ENCODE data around the gene OTOP3. TPM values are rescaled to one million over a fixed set of nuclear protein-coding genes. Genes with fewer than 3 reads are reported as not detected.

Gene OTOP3
- total RNA-seq, 6 donors from 2014 or later, result not detected

DNA sequence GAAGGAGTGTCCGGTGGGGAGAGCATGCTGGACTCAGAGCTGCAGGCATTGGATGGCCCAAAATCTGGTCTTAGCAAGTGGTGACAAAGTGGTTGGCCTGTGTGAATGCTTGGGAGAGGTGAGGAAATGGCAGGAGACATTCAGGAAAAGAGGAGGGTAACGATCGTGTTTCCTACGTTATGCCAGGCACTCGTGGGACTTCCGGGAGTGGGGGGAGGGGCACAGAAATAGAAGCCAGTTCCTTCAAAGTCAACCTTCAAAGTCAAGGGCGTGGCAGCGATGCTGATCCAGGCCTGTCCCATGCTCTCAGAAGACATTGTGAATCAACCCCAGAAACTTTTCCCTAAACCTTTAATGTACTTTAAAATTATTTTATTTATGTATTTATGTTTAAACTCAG is 3.8 kb downstream of the OTOP3 start:
- H3K4me1 ChIP-seq, result peaks cover 0 to 12% (median 11%) of the 10 kb centered on the region in 4 donors
- H3K4me3 ChIP-seq, result no peak overlapping the region
- WGBS, 2 donors, result 45 to 47% methylated on average over 8 of the region's 8 CpGs
- H3K27ac ChIP-seq, result no peak overlapping the region
- no peaks in the 10 kb centered on the region for H3K36me3 ChIP-seq
- H3K9me3 ChIP-seq, result no peaks in the 10 kb centered on the region
- no peak for ATAC-seq (ENCODE audit: low FRiP score in 2 of 2)
- peaks cover 3 to 24% (median 7%) of the 10 kb centered on the region in 4 donors for H3K27me3 ChIP-seq
- no peak for DNase-seq
- TF ChIP-seq POLR2AphosphoS5 (IDR thresholded peaks at IDR 0.05), result no peak
- TF ChIP-seq, protein P1, sequence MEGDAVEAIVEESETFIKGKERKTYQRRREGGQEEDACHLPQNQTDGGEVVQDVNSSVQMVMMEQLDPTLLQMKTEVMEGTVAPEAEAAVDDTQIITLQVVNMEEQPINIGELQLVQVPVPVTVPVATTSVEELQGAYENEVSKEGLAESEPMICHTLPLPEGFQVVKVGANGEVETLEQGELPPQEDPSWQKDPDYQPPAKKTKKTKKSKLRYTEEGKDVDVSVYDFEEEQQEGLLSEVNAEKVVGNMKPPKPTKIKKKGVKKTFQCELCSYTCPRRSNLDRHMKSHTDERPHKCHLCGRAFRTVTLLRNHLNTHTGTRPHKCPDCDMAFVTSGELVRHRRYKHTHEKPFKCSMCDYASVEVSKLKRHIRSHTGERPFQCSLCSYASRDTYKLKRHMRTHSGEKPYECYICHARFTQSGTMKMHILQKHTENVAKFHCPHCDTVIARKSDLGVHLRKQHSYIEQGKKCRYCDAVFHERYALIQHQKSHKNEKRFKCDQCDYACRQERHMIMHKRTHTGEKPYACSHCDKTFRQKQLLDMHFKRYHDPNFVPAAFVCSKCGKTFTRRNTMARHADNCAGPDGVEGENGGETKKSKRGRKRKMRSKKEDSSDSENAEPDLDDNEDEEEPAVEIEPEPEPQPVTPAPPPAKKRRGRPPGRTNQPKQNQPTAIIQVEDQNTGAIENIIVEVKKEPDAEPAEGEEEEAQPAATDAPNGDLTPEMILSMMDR (IDR thresholded peaks at IDR 0.05), result no peak
- no peak for TF ChIP-seq EP300 (IDR thresholded peaks at IDR 0.05)
- TF ChIP-seq POLR2A (IDR thresholded peaks at IDR 0.05), result no peak

DNA sequence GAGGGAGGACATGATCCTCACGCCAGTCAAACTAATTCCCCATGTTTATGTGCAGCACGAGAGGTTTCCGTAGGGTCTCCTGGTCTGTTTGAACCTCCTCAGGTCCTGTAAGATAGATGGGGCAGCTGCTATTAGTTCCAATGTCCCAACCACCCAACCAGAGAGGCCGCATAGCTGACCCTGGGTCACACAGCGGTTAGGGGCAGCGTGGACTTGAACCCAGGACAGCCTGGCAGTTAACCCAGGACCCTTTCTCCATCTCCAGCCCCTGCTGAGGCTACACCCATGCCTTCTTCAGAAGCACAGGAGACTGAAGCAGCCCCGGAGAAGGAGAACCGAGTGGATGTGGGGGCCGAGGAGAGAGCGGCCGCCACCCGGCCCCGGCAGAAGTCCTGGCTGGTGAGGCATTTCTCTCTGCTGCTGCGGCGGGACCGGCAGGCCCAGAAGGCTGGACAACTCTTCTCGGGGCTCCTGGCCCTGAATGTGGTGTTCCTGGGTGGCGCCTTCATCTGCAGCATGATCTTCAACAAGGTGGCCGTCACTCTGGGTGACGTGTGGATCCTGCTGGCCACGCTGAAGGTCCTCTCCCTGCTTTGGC is 5.5 kb downstream of the OTOP3 start:
- H3K9me3 ChIP-seq, result no peaks in the 10 kb centered on the region
- H3K4me1 ChIP-seq, result peaks cover 0 to 2% (median 2%) of the 10 kb centered on the region in 4 donors
- WGBS, 2 donors, result 82% methylated on average over 19 of the region's 21 CpGs; no CpG with 5 or more reads in 1 of the 2 donors
- no peaks in the 10 kb centered on the region for H3K36me3 ChIP-seq
- peaks cover 0 to 12% (median 3%) of the 10 kb centered on the region in 4 donors for H3K27me3 ChIP-seq
- no peak overlapping the region for H3K4me3 ChIP-seq
- DNase-seq (peak in 1 of 2 donors; percentile 65), ATAC-seq (ENCODE audit: low FRiP score in 2 of 2) (no peak)
- TF ChIP-seq EP300 (IDR thresholded peaks at IDR 0.05), result no peak
- no peak for TF ChIP-seq POLR2AphosphoS5 (IDR thresholded peaks at IDR 0.05)
- no peak for TF ChIP-seq POLR2A (IDR thresholded peaks at IDR 0.05)
- no peak overlapping the region for H3K27ac ChIP-seq

DNA sequence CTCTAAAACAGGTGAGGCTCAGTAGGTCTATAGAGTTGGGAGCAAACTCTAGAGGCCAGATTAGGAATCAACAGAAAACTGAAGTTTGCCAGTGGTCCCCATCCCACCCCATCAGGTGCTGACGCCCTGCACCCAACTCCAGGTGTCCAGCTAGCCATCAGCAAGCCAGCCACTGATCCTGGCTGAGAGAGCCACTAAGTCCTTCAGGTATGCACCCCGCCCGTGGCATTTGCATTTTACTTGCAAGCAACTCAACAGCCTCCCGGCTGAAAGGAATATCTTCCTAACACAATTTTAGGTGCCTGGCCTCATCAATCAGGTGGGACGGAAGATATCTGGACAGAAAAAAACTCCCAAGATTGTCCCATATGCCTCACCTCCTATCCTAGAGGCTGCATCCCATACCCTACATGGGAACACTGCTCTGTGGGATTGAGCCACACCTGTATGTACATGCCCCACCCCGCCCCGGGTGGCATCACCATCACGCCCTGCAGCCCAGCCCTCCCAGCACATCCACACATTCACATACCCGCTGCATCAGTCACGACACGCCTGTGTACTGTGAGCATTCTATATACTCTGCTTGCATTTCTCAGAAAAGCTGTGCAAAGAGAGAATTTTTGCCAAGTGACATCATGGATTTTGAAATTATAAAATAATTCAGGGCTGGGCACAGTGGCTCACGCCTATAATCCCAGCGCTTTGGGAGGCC is 8.3 kb downstream of the OTOP3 start:
- Histone ChIP-seq H3K4me1 (no peaks in the 10 kb centered on the region), H3K9me3 (no peaks in the 10 kb centered on the region), H3K27me3 (no peaks in the 10 kb centered on the region), H3K36me3 (no peaks in the 10 kb centered on the region), H3K4me3 (no peak overlapping the region), H3K27ac (no peak overlapping the region)
- DNase-seq (no peak), ATAC-seq (ENCODE audit: low FRiP score in 2 of 2) (no peak)
- TF ChIP-seq POLR2AphosphoS5 (IDR thresholded peaks at IDR 0.05) (no peak), EP300 (IDR thresholded peaks at IDR 0.05) (no peak), POLR2A (IDR thresholded peaks at IDR 0.05) (no peak)
- TF ChIP-seq, protein P1 (IDR thresholded peaks at IDR 0.05), result no peak
- 55 to 63% methylated on average over 13 of the region's 13 CpGs for WGBS, 2 donors

DNA sequence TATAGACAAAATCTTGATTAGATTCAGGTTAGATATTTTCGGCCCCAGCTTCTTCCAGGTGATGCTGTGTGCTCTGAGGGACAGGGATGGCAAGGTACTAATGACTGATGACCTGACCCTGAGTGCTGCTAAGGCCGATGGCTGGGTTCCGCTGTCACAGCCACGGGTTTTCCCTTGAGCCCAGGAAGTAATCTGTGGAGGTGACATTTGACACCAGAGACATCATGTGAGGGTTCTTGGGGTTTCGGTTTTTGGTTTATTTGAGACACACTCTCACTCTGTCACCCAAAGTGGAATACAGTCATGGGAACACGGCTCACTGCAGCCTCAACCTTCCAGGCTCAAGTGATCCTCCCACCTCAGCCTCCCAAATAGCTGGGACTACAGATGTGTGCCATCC is 9.8 kb downstream of the OTOP3 start:
- no peak overlapping the region for H3K4me3 ChIP-seq
- H3K27ac ChIP-seq, result no peak overlapping the region
- TF ChIP-seq, protein P1 (IDR thresholded peaks at IDR 0.05), result no peak
- TF ChIP-seq POLR2AphosphoS5 (IDR thresholded peaks at IDR 0.05), result no peak
- no peak for TF ChIP-seq EP300 (IDR thresholded peaks at IDR 0.05)
- no peak for TF ChIP-seq POLR2A (IDR thresholded peaks at IDR 0.05)
- DNase-seq, result no peak
- 35 to 42% methylated on average over 6 of the region's 6 CpGs for whole genome bisulfite sequencing, 2 donors
- H3K4me1 ChIP-seq, result no peaks in the 10 kb centered on the region
- no peaks in the 10 kb centered on the region for H3K9me3 ChIP-seq
- no peak for ATAC-seq (ENCODE audit: low FRiP score in 2 of 2)
- H3K27me3 ChIP-seq, result no peaks in the 10 kb centered on the region
- H3K36me3 ChIP-seq, result no peaks in the 10 kb centered on the region

DNA sequence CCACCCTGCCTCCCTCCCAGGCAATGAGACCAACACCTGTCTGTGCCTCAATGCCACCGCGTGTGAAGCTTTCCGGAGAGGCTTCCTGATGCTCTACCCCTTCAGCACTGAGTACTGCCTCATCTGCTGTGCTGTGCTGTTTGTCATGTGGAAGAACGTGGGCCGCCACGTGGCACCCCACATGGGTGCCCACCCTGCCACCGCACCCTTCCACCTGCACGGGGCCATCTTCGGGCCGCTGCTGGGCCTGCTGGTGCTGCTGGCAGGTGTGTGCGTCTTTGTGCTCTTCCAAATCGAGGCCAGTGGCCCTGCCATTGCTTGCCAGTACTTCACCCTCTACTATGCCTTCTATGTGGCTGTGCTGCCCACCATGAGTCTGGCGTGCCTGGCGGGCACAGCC is 10.9 kb downstream of the OTOP3 start:
- Histone ChIP-seq H3K4me3 (no peak overlapping the region), H3K27ac (no peak overlapping the region), H3K27me3 (no peaks in the 10 kb centered on the region), H3K9me3 (no peaks in the 10 kb centered on the region), H3K4me1 (no peaks in the 10 kb centered on the region), H3K36me3 (peaks cover 0 to 7% (median 0%) of the 10 kb centered on the region in 4 donors)
- TF ChIP-seq EP300 (IDR thresholded peaks at IDR 0.05), result no peak
- no peak for TF ChIP-seq POLR2A (IDR thresholded peaks at IDR 0.05)
- TF ChIP-seq POLR2AphosphoS5 (IDR thresholded peaks at IDR 0.05), result no peak
- TF ChIP-seq, protein P1 (IDR thresholded peaks at IDR 0.05), result no peak
- WGBS, 2 donors, result 88 to 90% methylated on average over 14 of the region's 14 CpGs
- DNase-seq, result no peak
- ATAC-seq (ENCODE audit: low FRiP score in 2 of 2), result no peak
